ENCODE results near the gene FBXW8.

FBXW8 gene

DNA sequence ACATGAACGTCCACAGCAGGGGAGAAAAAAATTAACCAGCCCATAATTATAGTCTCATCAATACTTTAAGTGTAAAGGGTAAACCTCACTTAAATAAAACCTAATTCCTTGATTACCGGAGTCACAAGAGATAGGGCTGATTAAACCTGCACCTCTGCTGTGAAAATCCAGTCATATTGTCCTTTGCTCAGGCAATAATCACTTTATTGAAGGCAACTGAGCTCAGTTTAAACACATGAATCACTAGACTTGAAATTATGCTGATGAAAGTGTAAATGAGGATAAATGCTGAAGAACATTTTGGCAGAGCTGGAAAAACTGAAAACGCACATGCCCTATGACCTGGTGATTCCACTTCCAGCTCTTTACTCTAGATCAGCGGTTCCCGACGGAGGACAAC is 22.9 kb upstream of the FBXW8 start:
- DNase-seq = no peak

DNA sequence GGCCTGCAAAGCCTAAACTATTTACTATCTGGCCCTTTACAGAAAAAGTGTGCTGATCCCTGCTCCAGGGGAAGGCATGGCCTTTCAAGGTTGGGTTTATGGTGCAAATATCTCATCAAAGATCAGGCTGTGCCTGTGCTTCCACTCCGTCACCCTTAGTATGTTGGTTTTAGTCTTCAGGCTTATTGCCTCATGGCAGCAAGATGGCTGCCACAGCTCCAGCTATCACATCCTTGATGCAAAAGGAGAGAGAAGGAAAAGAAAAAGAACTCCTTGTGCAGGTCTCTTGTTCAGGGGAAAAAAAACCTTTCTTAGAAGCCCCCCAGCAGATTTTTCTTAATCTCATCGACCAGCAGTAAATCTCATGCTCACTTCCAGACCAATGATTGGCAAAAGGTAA is 20.4 kb upstream of the FBXW8 start:
- DNase-seq = no peak

DNA sequence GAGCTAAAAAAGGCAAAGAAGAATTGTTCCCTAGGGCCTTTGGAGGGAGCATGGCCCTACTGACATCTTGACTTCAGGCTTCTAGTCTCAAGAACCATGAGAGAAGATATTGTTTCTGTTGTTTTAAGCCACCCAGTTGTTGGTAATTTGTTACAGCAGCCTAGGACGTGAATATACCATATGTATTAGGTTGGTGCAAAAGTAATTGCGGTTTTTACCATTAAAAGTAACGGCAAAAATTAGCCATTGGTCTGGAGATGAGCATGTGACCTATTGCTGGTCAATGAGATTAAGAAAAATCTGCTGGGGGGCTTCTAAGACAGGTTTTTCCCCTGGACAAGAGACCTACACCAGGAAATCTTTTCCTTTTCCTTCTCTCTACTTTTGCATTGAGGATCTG is 19.7 kb upstream of the FBXW8 start:
- no peak for DNase-seq

DNA sequence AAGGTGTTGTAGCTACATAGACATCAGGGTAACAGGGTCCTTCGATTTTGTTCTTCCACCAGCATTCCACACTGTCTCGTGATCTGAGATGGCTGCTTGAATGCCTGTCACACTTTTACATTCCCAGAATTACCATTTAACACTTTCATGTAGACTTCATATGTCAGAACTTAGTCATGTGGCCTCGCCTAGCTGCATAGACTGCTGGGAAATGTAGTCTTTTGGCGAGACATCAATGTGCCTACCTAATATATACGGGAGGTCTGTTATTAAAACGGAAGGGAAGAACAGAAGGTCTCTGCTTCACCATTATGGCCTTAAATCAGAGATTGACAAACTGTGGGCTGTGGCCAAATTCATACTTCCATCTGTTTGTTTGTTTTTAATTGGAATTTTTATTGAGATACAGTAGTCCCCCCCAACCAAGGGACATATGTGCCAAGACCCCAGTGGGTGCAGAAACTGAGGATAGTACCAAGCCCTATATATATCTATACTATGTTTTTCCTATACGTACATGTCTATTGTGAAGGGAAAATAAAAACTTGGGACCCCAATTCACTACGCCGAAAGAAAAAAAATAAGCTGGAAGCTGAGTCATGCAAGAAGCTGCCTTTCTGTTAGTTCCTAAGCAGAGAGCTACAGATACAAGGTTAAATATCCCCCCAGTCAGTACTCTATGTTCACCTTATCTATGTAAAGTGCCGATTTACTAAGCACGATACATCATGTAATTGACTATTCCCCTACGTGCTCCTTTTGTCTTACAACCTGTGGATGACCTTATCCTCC is 18.2 kb upstream of the FBXW8 start:
- no peak for DNase-seq

DNA sequence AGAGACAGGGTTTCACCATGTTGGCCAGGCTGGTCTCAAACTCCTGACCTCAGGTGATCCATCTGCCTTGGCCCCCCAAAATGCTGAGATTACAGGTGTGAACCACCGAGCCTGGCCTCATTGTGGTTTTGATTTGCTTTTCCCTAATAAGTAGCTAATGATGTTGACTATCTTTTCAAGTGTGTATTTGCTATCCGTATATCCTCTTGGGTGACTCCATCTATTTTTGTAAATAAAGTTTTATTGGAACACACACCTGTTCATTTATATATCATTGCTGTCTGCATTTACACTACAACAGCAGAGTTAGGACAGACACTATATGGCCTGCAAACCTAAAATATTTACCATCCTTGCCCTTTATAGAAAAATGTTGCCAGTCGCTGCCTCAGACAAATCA is 15.8 kb upstream of the FBXW8 start:
- no peak for DNase-seq

DNA sequence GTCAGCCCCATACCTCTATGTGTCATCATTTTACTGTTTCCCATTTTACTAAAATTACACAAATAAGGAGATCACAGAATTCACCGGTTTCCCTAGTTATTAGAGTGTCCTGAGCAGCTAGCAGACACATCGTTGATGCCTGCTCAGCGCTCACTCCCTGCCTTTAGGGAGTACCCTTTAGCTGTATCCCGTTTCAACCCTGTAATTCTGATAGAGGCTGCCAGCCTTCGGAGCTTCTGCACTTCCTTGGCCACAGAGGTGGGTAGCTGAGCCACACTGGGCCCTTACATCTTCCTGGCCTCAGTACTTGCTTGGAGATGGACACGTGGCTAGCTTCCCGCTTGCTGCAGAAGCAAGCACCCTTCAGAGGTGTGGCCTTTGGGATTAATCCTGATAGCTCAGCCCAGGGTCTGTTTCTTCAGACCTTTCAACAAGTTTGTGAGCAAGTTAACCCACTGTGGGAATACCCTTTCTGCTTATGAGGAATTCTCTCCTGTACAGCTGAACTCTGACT is 14.3 kb upstream of the FBXW8 start:
- DNase-seq = no peak

DNA sequence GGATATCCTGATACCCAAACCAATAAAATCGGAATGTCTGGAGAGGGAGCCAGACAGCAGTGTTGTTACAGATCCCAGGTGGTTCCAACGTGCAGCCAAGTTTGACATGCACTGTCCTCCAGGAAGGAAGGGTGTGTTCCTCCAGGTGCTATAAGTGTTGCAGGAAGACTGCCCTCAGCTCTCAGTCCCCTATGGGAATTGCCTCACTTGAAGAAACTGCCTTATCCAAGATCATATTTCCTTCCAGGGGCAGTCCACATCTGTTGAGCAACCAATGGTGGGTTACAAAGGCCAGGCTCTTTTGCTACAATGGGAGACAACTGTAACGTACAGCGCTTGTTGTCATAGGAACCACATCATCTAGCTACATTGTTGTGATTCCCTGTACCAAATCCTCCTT is 13.3 kb upstream of the FBXW8 start:
- DNase-seq = no peak

DNA sequence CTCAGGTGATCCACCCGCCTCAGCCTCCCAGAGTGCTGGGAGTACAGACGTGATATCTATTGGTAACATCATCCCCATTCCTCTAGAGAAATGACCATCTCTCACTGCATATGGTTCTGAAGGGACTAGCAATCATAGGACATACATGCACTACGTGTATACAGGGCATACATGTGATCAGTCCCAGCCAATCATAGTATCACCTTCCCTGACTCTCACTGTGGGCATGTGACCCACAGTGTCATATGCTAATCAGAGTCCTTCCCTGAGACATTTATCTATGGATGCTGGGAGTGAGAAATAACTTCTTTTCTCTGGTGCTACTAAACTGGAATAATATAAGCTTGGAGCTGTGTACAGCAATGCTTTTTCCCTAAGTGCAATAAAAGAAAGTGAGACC is 12.1 kb upstream of the FBXW8 start:
- DNase-seq = no peak

DNA sequence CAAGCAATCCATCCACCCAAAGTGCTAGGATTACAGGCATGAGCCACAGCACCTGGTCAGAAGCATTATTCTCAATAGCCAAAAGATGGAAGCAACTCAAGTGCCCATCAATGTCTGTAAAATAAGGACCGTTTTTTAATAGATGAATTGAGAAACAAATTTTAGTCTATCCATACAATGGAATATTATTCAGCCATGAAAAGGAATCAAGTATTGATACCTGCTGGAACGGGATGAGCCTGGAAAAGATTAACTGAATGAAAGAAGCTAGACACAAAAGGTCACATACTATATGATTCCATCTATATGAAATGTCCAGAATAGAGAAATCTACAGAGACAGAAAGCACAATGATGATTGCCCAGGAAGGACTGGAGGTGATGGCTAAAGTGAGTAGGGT is 9.1 kb upstream of the FBXW8 start:
- no peak for DNase-seq

DNA sequence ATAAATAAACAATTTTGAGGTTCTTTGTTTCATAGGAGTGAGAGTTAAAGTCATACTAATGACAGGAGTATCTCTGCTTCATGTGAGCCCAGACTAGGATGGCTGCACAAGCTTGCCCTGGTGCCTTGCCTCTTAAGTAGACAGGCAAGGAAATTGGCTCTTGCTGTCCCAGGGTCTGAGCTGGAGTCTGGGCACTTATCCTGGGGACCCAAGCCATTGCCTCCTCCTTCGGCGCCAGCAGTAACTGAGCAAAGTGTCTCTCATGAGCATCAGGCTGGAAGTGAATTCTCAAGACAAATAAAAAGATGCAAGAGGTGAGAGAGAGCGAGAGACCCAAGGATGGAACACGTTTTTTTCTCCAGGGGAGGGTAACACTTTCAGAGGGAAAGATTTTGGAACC is 6.9 kb upstream of the FBXW8 start:
- DNase-seq = no peak

DNA sequence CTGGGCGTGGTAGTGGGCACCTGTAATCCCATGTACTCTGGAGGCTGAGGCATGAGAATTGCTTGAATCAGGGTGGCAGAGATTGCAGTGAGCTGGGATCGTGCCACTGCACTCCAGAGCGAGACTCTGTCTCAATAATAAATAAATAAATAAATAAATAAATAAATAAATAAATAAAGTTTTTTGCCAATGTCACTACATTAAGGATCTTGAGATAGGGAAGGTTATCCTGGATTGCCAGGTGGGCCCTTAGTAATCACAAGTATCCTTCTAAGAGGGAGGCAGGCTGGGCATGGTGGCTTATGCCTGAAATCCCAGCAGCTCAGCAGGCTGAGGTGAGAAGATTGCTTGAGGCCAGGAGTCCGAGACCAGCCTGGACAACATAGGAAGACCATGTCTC is 4.5 kb upstream of the FBXW8 start:
- DNase-seq = no peak

DNA sequence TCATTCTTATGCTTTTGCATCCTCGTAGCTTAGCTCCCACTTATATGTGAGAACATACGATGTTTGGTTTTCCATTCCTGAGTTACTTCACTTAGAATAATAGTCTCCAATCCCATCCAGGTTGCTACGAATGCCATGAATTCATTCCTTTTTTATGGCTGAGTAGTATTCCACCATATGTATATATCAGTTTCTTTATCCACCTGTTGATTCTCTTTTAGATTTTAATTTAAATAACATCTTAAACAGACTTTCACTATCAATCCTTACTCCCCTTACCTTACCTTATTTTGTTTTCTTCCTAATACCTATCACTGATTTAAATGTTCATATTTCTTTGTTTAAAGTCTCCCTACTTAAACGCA is 488 bp upstream of the FBXW8 start:
- no peak for DNase-seq

DNA sequence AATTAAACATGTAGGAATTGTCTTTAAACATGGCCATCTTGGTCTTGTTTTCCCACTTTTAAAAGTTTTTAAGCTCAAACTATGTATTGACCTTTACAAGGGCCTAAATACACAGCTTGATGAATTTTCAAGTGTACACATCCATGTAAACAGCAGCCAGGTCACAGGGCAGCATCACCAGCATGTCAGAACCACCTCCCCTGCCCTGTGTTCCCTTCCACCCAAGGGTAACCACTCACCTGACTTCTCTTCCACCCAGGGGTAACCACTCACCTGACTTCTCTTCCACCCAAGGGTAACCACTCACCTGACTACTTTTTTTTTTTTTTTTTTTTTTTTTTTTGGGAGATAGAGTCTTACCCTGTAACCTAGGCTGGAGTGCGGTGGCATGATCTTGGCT is 4.6 kb downstream of the FBXW8 start:
- DNase-seq = no peak

DNA sequence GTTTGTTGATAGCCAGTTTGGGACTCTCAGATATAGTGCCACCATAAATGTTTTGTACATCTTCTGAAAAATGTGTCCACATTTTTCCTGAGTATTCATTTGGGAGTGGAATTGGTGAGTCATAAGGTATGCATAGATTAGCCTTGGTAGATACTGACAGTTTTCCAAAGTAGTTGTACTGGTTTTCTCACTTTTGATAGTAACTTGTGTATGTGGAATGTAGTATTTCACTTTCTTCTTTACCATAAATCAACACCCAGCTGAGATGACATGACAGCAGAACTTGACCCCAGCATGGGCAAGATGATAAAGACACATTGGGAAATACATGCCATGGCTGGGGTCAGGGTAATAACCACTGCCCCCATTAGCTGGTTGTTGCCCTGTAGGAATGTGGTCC is 5.4 kb downstream of the FBXW8 start:
- DNase-seq = no peak

DNA sequence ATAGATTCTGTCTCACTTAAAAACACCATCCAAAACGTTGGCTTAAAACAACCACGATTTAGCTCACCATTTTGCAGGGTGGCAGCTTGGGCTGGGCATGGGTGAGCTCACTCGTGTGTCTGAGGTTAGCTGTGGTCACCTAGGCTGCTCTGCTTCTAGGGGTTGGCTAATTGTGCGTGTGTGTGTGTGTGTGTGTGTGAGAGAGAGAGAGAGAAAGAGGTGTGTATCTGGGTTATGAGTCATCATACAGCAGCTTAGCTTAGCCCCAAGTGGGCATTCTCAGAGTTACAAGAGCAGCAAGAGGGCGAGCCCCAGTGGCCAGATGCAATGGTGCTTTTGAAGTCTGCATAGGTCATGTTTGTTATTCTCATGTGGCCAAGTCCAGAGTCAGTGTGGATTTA is 6.0 kb downstream of the FBXW8 start:
- DNase-seq = peak; percentile 74

DNA sequence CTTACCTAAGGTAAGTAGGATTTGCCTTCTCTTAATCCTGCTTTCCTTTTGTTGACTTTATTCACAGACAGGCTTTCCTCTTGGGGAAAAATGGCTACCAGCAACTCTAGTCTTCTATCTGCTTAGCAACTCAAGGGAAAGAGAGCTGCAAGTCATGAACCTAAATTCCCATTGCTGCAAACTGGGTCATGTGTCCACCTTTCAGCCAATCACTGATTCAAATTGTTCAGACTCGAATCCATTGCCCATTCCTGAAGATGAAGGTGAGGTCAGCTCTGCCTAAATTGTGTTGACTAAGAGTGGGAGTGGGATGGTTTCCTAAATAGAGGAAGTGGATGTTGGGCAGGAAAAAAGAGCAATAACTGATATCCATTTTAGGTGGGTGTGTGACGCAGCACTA is 7.7 kb downstream of the FBXW8 start:
- DNase-seq = no peak

DNA sequence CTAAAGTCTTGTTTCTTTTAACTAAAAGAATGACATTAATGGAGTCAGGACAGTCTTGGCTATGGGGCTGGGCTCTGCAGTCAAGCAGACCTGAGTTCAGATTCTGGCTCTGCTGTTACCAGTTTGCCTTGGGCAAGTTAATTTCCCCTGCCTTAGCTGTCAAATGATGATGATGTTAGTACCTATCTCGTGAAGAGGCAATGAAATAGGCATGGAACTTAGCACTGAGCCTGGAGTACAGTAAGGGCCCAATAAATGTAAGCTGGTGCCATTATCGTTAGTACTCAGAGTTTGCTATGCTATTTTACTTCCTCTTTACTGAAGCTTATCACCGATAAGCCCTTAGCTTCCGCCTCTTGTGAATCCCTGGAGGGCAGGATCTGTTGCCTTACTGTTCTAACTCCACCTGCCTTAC is 8.5 kb downstream of the FBXW8 start:
- DNase-seq = no peak

DNA sequence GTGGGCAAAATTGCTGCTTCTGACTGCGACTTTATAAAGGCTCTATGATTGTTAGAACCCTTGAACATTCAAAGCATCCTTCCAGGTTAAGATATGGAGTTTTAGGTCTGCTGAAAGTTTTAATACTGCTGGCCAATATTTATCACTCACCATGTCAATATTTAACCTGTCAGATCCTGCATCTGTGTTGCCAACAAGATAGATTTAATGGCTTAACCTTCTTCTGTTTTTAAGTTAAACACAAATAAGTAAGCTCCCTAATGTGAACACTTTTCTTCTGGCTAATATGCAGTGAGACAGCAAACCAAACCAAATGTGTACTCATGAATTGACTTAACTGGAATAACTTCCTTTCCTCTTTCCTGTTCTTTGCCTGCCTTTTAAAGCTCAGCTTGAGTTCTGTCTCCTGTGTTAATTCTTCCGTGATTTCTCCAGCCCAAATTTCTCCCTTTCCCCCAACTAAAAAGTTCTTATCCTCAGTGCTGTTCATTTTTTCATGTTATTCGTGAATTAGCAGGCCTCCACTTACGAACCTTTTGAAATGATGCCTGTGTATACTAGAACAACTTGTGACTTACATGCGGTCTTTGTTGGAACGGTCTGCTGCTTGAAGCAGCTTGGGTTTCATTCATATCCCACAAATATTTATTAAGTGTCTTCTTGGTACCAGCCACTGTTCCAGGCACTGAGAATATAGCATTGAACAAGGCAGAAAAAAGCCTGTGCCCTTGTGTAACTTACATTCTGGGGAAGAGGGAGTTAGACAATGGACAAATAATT is 9.1 kb downstream of the FBXW8 start:
- DNase-seq = no peak

DNA sequence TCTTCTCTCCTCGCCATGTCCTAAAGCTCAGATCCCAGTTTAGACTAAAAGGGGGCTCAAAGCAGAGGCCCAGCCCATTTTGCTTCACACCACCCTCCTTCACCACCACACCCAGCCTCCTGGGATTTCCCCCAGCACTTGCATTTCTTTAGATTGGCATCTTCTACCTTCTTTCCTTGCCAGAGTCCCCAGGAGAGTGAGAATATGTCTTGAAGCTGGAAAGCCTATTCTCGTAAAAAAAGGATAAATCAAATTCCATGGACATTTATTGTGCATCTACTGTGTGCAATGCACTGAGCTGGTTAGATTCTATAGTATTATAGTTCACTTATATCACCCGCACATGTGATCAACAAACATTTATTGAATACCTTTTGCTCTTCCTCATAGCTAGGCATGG is 10.2 kb downstream of the FBXW8 start:
- no peak for DNase-seq

DNA sequence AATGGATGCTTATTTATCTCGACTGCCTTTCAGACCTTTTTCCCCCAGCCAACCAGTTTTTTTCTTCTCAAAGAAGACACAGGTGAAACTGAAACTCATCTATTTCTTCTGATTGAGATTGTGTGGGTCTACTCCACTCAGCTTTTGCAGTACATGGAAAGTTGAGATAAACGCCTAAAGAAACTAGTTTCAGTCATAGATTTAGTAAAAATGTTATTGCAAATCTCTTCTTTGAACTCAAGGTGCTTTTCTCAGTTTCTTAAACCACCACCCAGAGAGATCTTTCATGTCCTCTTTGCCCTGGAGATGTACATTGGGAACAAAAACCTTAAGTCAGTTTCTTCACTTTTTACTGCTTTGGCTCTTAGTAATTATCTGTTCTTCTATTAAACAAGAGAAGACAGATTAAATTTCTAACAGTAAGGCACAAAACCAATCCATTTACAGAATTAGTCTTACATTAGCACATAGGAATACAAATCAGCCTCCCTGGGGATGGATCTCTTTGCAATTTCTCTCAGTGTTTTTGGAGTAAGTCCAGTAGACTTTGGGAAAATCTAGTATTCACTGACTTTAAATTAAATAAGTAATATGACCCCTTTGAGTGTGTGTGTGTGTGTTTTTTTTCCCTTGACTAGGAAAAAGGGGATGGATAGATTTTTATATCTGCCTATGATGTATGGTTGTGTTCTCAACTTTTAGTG is 11.6 kb downstream of the FBXW8 start:
- no peak for DNase-seq

DNA sequence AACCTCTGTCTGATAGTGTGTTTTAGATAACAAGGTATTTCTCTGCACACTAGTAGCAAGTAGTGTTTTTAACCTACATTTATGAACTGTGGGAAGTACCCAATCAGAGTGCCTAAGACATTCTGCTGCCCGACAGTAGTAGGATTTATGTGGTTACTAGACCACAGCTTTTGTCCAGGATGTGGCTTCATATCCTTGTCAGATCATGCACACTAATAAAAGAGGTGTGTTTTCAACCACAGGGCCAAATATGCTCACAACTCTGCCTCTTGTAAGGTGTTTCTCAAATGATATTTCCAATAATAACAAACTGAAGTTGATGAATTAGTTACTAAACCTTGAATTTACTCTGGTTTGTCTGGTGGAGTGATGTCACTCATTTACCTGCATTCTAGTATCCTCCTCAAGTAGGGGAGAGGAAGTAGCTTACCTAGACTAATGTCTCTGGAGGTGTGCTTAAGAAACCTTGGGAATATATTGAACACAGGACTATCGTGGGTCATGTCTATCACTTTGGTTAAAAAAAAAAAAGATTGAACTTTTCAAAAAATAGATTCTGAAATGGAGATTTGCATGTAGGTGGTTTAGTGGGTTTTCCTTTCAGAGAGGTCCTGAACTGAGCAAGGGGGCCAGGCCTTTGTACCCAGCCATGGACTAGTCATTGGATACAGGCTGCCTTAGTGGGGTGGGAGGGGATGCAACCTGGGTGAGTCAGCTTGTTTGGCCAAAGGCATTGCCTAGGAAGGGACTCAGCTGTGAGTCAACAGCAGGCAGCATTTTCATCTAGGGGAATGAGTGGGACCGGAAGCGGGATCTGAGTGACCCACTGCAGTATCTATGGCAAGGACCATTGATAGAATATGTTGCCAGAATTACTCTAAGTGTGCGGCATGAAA is 14.1 kb downstream of the FBXW8 start:
- peak; percentile 46 for DNase-seq
